ENCODE measurements around the gene CHAD.

Gene CHAD

GRCh38 chr17:50458701-50459676 is 9.7 kb downstream of the CHAD start:
- DNase-seq (ENCODE audit: low spot score) = peak; percentile 48

DNA sequence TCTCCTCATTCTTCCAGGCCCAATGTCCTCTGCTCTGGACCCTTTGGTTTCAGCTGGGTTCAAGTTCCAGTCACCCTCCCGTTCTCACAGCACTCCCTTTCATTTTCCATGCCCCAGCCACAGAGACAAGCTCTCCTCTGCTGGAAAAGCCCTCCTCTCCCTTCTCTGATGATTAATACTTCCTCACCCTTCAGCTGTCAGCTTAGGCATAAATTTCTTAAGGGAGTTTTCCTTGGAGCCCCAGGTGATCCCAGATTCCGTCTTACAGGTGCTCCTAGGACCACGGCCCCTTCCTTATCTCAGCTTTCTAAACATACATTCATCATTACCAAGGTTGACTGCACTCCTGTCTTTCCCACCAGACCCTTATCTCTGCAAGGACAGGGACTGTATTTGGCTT is 10.4 kb downstream of the CHAD start:
- DNase-seq (ENCODE audit: low spot score) = peak; percentile 39

DNA sequence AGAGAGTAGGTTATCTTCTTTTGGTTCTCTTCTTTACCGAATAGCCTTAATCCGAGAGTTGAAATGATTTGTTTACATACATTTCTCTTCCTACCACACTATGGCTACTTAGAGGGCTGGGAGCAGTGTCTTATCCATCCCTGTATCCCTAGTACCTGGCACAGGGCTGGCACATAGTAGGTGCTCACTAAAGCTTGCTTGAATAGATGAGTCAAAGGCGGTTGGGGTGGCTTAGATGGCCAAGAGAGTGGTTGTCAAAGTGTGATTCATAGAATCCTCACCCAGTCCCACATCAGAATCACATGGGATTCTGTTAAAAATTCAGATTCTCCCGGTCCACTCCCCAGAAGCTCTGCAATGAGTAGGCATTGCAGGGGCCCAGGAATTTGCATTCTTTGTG is 11.1 kb downstream of the CHAD start:
- DNase-seq (ENCODE audit: low spot score) = no peak

GRCh38 chr17:50453901-50454300 is 14.8 kb downstream of the CHAD start:
- DNase-seq (ENCODE audit: low spot score) = no peak

DNA sequence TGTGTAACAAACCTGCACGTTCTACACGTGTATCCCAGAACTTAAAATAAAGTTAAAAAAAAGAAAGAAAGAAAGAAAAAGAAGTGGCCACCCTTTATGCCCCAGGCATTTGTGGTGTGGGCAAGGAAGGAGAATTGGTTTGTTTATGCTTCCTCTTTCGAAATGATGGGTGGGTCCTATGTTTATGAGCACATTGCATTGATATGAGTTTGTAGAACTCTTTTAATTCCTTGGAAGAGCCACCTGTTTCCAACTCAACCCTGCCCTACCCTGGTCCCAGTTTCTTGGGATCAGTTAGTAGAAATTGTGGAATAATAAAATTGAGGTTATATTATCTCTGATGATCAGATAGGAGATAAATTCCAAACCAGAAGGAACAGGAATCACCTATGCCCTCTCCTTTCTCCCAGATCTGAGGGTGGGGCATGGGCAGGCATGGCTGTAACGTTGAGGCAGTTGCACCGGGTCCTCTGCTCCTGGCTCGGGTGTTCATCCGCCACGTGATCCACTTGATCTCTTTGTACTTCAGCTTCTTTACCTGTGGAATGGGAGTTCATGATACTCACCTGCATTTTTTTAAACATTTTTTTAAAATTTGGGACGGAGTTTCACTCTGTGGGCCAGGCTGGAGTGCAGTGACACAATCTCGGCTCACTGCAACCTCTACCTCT is 15.9 kb downstream of the CHAD start:
- no peak for DNase-seq (ENCODE audit: low spot score)

GRCh38 chr17:50451943-50452629 is 16.6 kb downstream of the CHAD start:
- DNase-seq (ENCODE audit: low spot score) = no peak

- DNase-seq (ENCODE audit: low spot score) = no peak
These were observed 20.0 kb downstream of the CHAD start for GRCh38 chr17:50448643-50449042.

DNA sequence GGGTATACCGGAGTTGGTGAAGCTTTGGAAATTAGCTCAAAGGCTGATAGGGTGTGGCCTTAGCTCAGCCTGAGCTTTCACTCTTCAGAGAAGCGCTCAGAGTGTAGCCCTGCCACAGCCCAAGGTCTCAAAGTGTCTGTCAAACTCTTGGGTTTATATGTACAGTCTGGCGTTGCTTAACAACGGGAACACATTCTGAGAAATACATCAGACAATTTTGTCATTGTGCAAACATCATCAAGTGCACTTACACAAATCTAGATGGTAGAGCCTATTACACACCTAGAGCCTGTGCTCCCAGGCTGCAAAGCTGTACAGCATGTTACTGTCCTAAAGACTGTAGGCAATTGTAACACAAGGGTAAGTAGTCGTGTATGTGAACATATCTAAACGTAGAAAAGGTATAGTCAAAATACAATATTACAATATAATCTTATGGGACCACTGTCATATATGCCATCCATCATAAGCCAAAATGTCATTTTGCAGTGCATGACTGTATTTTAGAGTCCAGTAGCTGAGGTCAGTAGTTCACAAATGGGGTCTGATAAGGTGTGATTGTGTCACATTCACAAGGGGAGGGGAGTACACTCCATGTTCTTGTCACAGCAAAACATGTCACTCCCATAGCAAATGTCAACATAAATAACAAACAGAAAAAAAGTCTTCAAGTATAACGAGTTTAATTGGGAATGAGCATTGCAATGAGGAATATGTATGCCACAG is 20.6 kb downstream of the CHAD start:
- DNase-seq (ENCODE audit: low spot score) = no peak

GRCh38 chr17:50445730-50446325 is 22.9 kb downstream of the CHAD start:
- no peak for DNase-seq (ENCODE audit: low spot score)

GRCh38 chr17:50444841-50445715 is 23.6 kb downstream of the CHAD start:
- no peak for DNase-seq (ENCODE audit: low spot score)

DNA sequence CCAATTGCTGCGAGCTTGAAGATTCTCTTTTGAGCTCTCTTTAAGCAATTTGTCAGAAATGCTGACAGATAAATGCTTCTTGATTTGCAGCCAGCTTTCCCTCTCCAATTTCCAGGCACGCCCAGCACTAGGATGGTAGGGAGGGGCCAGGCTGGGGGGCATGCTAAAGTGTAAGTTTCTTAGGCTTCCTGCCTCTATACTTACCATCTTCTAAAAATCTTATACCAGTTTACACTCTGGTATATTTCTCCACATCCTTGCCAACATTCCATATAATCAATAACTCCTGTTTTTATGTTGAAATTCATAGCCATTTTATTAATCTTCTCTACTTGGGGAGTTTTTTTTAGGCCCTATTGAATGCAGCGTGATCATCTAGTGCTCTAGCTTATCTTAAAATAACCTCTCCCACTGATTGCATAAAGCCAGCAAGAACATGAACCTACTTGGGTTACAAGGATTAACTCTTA is 25.1 kb downstream of the CHAD start:
- DNase-seq (ENCODE audit: low spot score) = no peak

DNA sequence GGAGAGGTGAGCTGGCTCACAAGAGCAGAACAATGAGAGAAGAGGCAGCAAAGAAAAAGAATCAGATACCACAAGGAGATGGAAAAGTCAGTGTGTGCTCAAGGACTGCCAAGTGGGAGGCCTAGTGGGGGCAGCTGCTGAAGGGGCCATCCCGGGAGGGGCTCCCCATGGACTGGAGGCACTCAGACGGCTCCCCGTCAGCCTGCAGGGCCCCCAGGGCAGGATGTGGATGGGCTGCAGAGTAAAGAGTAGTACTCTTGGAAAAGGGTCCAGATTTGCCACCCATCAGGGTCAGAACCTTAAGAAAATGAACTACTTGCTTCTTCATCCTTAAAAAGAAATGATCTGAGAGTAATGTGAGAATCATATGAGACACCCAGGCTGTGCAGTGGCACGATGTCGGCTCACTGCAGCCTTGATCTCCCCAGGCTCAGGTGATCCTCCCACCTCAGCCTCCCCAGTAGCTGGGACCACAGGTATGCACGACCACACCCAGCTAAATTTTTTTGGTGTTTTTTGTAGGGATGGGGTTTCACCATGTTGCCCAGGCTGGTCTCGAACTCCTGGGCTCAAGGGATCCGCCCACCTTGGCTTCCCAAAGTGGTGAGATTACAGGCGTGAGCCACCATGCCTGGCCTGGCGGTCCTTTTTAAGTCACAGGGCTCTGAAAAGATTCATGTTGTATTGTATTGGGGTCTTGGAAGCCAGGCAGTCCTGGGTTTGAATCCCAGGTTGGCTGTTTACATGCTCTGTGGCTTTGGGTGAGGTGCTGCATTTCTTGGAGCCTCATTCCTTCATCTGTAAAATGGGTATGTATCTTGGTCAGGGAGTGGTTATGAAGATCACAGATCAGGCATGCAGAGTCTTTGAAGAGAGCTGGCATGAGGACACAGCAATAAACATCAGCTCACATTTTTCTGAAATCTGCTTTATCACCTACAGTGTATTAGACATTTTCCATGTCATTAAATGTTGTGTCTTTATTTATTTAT is 27.5 kb downstream of the CHAD start:
- DNase-seq (ENCODE audit: low spot score) = no peak

- DNase-seq (ENCODE audit: low spot score) = no peak
These were observed 28.4 kb downstream of the CHAD start for GRCh38 chr17:50440172-50440837.

DNA sequence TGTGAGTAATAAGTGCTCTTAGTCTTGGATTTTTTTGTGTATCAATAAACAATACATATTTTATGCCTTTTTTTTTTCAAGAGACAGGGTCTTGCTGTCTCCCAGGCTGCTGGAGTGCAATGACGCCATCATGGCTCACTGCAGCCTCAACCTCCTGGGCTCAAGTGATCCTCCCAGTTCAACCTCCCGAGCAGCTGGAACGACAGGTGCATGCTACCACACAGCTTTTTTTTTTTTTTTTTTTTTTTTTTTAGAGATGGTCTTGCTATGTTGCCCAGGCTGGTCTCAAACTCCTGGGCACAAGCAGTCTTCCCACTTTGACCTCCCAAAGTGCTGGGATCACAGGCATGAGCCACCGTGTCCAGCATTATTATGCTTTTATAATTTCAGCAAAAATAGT is 29.7 kb downstream of the CHAD start:
- DNase-seq (ENCODE audit: low spot score) = no peak

GRCh38 chr17:50437409-50437808 is 31.3 kb downstream of the CHAD start:
- DNase-seq (ENCODE audit: low spot score) = no peak

DNA sequence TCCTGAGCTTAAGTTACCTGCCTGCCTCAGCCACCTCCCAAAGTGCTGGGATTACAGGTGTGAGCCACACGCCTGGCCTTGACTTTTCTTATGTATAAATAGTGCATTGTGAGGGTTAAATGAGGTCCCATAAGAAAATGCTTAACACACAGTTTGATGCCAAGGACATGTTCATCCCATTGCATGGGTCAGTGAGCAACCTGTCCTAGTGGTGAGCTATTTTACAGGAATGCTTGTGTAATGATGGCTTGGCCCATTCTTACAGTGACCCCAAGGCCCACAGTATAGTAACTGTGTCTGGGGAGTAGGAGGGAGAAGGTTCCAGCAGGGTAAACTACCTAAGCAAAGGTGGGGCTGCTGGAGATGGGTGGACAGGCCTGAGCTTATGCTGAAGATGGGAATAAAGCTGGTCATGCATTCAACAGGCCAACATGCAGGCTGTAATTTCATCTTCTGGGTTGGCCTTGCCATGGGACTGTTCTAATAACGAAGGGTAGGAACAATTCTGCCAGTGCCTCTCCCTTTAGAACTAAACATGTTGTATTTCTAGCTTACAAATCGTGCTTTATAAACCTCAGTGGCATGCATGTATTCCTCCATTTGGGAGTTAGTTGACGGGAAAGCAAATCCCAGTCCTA is 36.4 kb downstream of the CHAD start:
- peak; percentile 65 for DNase-seq (ENCODE audit: low spot score)

GRCh38 chr17:50430821-50431618 is 37.7 kb downstream of the CHAD start:
- no peak for DNase-seq (ENCODE audit: low spot score)

All from kidney tubule cell (primary cell).